Ovary (tissue), 9 donors: Measurements from ENCODE around the gene SVOP. TPM values are rescaled to one million over a fixed set of nuclear protein-coding genes. Genes with fewer than 3 reads are reported as not detected.
"Not testable (repeated sequence)": the region's sequence is repeated elsewhere in the genome, so short reads cannot be mapped to it uniquely, and the experiment has no call there.

ENCODE experiments used
- DNase-seq, 5 donors: peaks; one replicate each; pipeline ENCODE4 v3.0.0-alpha.2; 2019 to 2020
- H3K27ac ChIP-seq, 2 donors: fragments of 200-600 bp; one replicate each; pipeline versions ENCODE4 v1.5.1 to v1.8.0; 2019 to 2022
- H3K27me3 ChIP-seq: fragments of 200-600 bp; one replicate; pipeline ENCODE4 v1.8.0; 2022
- H3K36me3 ChIP-seq: fragments of 200-600 bp; sonication (generic); one replicate; pipeline ENCODE4 v1.5.1; 2019
- H3K4me1 ChIP-seq: one replicate; pipeline ENCODE4 v1.8.1; 2013; ENCODE audit warnings: mild to moderate bottlenecking, moderate library complexity; ENCODE audit not compliant: insufficient read depth
- H3K4me3 ChIP-seq: fragments of 200-600 bp; sonication (generic); one replicate; pipeline ENCODE4 v1.5.1; 2017
- H3K9me3 ChIP-seq, 2 donors: fragments of 200-600 bp in 1 of 2; sonication (generic) in 1 of 2; one replicate each; pipeline versions ENCODE4 v1.5.1 to v1.8.1; 2013 to 2019; ENCODE audit warnings: mild to moderate bottlenecking in 1 of 2, moderate library complexity in 1 of 2
- EP300 ChIP-seq: sonication (generic); formaldehyde crosslinking; IDR thresholded peaks from one replicate; pipeline ENCODE4 v1.6.1; 2017; ENCODE audit warnings: antibody characterized with exemption
- POLR2A ChIP-seq: fragments of 450-650 bp; IDR thresholded peaks from one replicate; pipeline ENCODE4 v1.6.1; 2017; ENCODE audit warnings: antibody characterized with exemption, mild to moderate bottlenecking, moderate library complexity
- WGBS, 3 donors: extraction: QIAGEN DNeasy Blood & Tissue Kit in 1 of 3; methylation state at CpG; one replicate each; pipeline versions ENCODE4 v1.1.5 to v1.1.7; 2013 to 2017; 5-methylcytosine and 5-hydroxymethylcytosine counted together
- intact Hi-C, 4 donors: fragments of 100-400 bp; cut with DNase I; formaldehyde crosslinking; loops; one replicate each; pipeline versions ENCODE4 v1.11.0 to v1.15.1; 2022 to 2023
- polyA plus RNA-seq, 2 donors: library from polyadenylated mRNA; stranded (reverse); fragments of 200-250 nt in 1 of 2; fragments of 350-450 nt in 1 of 2; fragmentation: Illumina TruSeq in 1 of 2; extraction: RNeasy Lipid Tissue Mini Kit (QIAGEN cat#74804) in 1 of 2; gene quantifications; one replicate each; pipeline ENCODE4 v1.2.3, GENCODE V29; 2013 to 2014
- total RNA-seq, 7 donors: library from RNA; depleted of rRNA in 2 of 7; stranded (reverse); fragments of >200 nt in 2 of 7; fragmentation: NEBNext Ultra II Directional in 3 of 7; extraction: Animal tissue kit (Norgen Biotek cat#: 25700) in 3 of 7; gene quantifications; one replicate each; pipeline versions ENCODE4 v1.1.0 to v1.2.4, GENCODE V29; 2016 to 2023
- TF ChIP-seq, protein P1 (sequence below), 3 donors: fragments of 450-650 bp in 2 of 3; fragments of 200-600 bp in 1 of 3; IDR thresholded peaks; one replicate each; pipeline versions ENCODE4 v1.5.1 to v1.8.0; 2016 to 2022; ENCODE audit warnings: antibody characterized with exemption in 3 of 3, mild to moderate bottlenecking in 1 of 3
- donor health status: DM: no; HTN: no; CAD: no; lungs with moderate emphysema.
- donor health status: DM: no; HTN: no; CAD: no.
- donor health status: Bipolar disorder and iron deficiency.
- donor health status: DM: yes; HTN: yes; CAD: no.
- donor health status: DM: no; HTN: no; CAD: no.
- donor health status: DM: yes; HTN: yes; CAD: no.

The SVOP gene
- total and polyA plus RNA-seq, 9 donors: not detected

DNA sequence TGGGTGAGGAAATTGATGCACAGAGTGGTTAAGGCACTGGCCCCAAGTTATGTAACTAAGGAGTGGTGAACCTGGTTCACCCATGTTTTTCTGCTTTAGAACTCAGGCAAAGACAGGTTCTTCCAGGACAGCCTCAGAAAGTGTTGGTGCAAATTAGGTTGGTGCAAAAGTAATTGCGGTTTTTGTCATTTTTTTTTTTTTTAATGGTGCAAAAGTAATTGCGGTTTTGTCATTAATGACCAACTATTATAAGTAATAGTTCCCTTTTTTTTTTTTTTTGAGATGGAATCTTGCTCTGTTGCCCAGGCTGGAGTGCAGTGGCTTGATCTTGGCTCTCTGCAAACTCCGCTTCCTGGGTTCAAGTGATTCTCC, 158.3 kb downstream of the SVOP start:
- Histone ChIP-seq H3K27me3 (no peaks in the 10 kb centered on the region), H3K4me1 (no peaks in the 10 kb centered on the region), H3K36me3 (no peaks in the 10 kb centered on the region), H3K27ac (no peak overlapping the region), H3K9me3 (no peaks in the 10 kb centered on the region), H3K4me3 (no peak overlapping the region)
- TF ChIP-seq EP300: no peak
- TF ChIP-seq POLR2A: no peak
- TF ChIP-seq, protein P1, sequence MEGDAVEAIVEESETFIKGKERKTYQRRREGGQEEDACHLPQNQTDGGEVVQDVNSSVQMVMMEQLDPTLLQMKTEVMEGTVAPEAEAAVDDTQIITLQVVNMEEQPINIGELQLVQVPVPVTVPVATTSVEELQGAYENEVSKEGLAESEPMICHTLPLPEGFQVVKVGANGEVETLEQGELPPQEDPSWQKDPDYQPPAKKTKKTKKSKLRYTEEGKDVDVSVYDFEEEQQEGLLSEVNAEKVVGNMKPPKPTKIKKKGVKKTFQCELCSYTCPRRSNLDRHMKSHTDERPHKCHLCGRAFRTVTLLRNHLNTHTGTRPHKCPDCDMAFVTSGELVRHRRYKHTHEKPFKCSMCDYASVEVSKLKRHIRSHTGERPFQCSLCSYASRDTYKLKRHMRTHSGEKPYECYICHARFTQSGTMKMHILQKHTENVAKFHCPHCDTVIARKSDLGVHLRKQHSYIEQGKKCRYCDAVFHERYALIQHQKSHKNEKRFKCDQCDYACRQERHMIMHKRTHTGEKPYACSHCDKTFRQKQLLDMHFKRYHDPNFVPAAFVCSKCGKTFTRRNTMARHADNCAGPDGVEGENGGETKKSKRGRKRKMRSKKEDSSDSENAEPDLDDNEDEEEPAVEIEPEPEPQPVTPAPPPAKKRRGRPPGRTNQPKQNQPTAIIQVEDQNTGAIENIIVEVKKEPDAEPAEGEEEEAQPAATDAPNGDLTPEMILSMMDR (IDR thresholded peaks at IDR 0.05): no peak
- intact Hi-C loops: loop anchor here in 1 of 4 donors (5.0 kb wide), 1 partner anchor 90 kb away; no protein-coding TSS in a partner anchor
- no peak for DNase-seq
- 87 to 89% (median 88%) methylated on average over 3 of the region's 3 CpGs for WGBS, 3 donors

DNA sequence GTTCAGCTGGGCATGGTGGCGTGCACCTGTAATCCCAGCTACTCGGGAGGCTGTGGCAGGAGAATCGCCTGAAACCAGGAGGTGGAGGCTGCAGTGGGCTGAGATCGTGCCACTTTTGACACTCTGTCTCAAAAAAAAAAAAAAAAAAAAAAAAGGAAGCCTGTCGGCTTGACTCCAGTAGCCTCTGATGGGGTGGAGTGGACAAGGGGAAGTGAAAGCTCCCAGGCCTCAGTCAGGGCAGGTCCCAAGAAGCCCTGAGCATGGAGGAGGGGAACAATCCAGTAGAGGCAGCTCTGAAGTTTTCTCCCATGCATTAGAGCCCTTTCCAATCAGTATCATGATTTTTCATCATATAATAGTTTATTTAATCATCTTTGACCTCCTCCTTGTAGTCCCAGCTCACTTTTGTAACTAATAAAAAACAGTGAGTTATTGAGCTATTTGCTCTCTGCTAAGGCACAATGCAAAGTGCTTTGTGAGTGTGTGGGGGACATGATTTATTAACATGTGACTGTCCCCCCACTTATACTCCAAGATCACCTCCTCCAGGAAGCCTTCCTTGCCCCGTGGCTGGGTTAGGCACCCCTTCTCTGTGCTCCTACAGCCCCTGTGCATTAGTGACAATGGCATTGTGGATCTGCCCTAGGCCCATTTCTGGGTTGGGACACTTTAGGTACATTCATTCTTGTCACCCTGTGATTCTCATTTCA, 158.8 kb downstream of the SVOP start:
- H3K27me3 ChIP-seq: no peaks in the 10 kb centered on the region
- intact Hi-C loops: loop anchor here in 1 of 4 donors (5.0 kb wide), 1 partner anchor 90 kb away; no protein-coding TSS in a partner anchor
- no peak for DNase-seq
- H3K9me3 ChIP-seq: no peaks in the 10 kb centered on the region
- TF ChIP-seq, protein P1 (IDR thresholded peaks at IDR 0.05): no peak
- TF ChIP-seq POLR2A (no peak), EP300 (no peak)
- H3K4me1 ChIP-seq: no peaks in the 10 kb centered on the region
- H3K4me3 ChIP-seq: no peak overlapping the region
- H3K36me3 ChIP-seq: no peaks in the 10 kb centered on the region
- 84 to 92% (median 89%) methylated on average over 6 of the region's 6 CpGs for WGBS, 3 donors
- no peak overlapping the region for H3K27ac ChIP-seq

DNA sequence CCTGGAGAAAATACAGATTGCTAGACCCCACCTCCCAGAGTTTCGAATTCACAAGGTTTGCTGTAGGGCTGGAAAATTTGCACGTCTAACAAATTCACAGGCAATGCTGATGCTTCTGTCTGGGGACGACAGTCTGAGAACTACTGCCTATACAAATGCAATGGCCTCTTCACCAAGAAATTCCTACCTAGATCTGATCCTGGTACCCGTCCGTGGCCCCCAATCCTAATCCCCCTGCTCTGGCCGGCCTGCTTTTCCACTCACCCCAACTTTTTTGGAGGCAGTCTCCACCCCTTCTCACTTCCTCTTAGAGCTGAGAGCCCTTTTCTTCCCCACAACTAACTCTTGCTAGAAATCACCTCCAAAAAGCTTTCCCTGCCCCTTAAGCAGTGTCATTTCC, 160.4 kb downstream of the SVOP start:
- no peak overlapping the region for H3K27ac ChIP-seq
- intact Hi-C loops: loop anchor here in 1 of 4 donors (5.0 kb wide), 1 partner anchor 92 kb away; no protein-coding TSS in a partner anchor

DNA sequence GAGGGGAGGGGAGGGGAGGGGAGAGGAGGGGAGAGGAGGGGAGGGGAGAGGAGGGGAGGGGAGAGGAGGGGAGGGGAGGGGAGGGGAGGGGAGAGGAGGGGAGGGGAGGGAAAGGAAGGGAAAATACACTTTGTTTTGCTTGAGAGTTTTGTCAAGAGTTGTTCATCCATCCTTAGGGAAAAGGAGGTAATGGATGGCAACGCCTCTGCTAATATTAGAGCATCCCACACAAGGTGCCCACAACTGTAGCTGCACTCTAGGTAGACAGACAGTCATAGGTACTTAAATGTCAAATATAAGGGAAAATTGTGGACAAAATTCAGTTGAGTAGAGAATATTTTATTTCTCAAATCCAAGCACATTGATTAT, 161.0 kb downstream of the SVOP start:
- TF ChIP-seq EP300: no peak
- TF ChIP-seq POLR2A: no peak
- TF ChIP-seq, protein P1 (IDR thresholded peaks at IDR 0.05): no peak
- H3K4me1 ChIP-seq: peaks cover 3% of the 10 kb centered on the region
- intact Hi-C loops: loop anchor here in 2 of 4 donors (5.0 to 10.0 kb wide), 5 partner anchors 55 to 235 kb away; partner anchors contain the start of genes ALKBH2 (in 1 of the 2), CORO1C (in 1 of the 2) and UNG (in 1 of the 2)
- no peaks in the 10 kb centered on the region for H3K36me3 ChIP-seq
- no peak overlapping the region for H3K4me3 ChIP-seq
- 85 to 95% (median 94%) methylated on average over 1 of the region's 1 CpG for WGBS, 3 donors
- no peaks in the 10 kb centered on the region for H3K27me3 ChIP-seq
- no peak overlapping the region for H3K27ac ChIP-seq
- DNase-seq: no peak
- no peaks in the 10 kb centered on the region for H3K9me3 ChIP-seq

More for the DNA sequence above, 160.4 kb downstream of the SVOP start:
- no peak for DNase-seq
- WGBS, 3 donors: 79 to 90% (median 87%) methylated on average over 6 of the region's 6 CpGs
- no peak for TF ChIP-seq EP300
- no peak for TF ChIP-seq POLR2A
- TF ChIP-seq, protein P1 (IDR thresholded peaks at IDR 0.05): no peak
- Histone ChIP-seq H3K4me3 (no peak overlapping the region), H3K9me3 (no peaks in the 10 kb centered on the region), H3K4me1 (peaks cover 3% of the 10 kb centered on the region), H3K27me3 (no peaks in the 10 kb centered on the region), H3K36me3 (no peaks in the 10 kb centered on the region)

DNA sequence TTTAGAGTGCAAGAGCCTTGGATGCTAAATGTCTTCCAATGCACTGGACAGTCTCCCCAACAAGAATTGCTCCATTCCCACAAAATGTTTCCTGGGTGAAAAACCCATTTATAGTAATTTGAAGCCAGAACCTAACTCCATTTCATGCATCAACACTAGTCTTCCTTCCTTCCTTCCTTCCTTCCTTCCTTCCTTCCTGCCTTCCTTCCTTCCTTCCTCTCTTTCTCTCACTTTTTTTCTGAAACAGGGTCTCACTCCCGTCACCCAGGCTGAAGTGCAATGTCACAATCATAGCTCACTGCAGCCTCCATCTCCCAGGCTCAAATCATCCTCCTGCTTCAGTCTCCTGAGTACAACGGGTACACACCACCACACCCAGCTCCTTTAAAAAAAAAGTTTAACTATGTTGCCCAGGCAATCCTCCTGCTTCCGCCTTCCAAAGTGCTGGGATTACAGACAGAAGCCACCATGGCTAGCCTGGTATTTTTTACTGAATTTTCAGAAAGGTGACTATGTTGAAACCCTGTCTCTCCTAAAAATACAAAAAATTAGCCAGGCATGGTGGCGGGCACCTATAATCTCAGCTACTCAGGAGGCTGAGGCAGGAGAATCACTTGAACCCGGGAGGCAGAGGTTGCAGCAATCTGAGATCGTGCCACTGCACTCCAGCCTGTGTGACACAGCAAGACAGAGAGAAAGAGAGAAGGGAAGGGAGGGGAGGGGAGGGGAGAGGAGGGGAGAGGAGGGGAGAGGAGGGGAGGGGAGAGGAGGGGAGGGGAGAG, 161.5 kb downstream of the SVOP start:
- 55 to 66% (median 55%) methylated on average over 6 of the region's 6 CpGs for WGBS, 3 donors
- H3K27ac ChIP-seq, H3K27me3 ChIP-seq, H3K36me3 ChIP-seq, H3K4me3 ChIP-seq, H3K4me1 ChIP-seq, DNase-seq, H3K9me3 ChIP-seq: not testable (repeated sequence)
- intact Hi-C loops: loop anchor here in 2 of 4 donors (5.0 to 10.0 kb wide), 4 partner anchors 55 to 235 kb away; partner anchors contain the start of genes ALKBH2 (in 1 of the 2), CORO1C (in 1 of the 2) and UNG (in 1 of the 2)
